GM18907 (cell line): ENCODE data around the gene CD209.
"Not testable (repeated sequence)": the region's sequence is repeated elsewhere in the genome, so short reads cannot be mapped to it uniquely, and the experiment has no call there.

Experiments
- ATAC-seq: cut with Tn5 transposase; IDR thresholded peaks from one replicate; pipeline ENCODE4 v1.9.1; 2021; ENCODE audit warnings: mild to moderate bottlenecking, moderate library complexity; ENCODE audit not compliant: unreplicated experiment

The CD209 gene

DNA sequence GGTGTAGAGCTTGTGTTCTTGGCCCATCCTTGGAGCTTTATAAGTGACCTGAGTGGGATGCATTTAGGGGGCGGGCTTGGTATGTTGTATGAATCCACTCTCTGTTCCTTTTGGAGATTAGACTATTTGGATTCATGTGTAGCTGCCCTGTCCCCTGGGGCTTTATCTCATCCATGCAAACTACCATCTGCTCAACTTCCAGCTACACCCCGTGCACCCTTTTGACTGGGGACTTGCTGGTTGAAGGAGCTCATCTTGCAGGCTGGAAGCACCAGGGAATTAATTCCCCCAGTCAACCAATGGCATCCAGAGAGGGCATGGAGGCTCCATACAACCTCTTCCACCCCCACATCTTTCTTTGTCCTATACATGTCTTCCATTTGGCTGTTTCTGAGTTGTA is 21.8 kb upstream of the CD209 start:
- no peak for ATAC-seq

- no peak for ATAC-seq
Observed at GRCh38 chr19:7767487-7767886, 20.2 kb upstream of the CD209 start.

DNA sequence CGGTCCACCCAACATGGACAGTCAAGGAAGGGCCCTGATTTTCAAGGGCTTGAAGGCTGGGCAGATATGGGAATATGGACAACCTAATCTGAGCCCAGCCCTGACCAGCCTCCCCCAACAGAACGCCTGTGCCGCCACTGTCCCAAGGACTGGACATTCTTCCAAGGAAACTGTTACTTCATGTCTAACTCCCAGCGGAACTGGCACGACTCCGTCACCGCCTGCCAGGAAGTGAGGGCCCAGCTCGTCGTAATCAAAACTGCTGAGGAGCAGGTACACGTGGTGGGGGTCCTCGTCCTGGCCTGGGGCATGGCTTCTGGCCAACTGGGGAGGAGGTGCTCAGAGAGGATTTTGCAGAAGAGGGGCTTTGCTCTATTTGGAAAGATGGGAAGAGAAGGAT is 19.2 kb upstream of the CD209 start:
- no peak for ATAC-seq

GRCh38 chr19:7765043-7765442 is 17.7 kb upstream of the CD209 start:
- not testable (repeated sequence) for ATAC-seq

- ATAC-seq = not testable (repeated sequence)
Observed at GRCh38 chr19:7764157-7764556, 16.8 kb upstream of the CD209 start.

DNA sequence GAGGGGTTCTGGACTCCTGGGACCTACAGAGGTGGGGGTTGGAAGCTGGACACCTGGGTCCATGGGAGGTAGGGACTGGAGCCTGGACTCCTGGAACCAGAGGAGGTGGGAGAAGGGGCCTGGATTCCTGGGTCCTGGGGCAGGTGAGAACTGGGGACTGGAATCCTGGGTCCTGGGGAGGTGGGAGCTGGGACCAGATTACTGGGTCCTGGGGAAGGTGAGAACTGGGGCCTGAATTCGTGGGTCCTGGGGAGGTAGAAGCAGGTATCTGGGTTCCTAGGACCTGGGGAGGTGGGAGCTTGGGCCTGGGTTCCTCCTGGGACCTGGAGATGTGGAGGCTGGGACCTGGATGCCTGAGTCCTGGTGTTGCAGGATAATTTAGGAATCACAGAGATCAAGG is 16.4 kb upstream of the CD209 start:
- ATAC-seq = no peak

GRCh38 chr19:7762719-7763293 is 15.5 kb upstream of the CD209 start, which contains the start of gene CLEC4M:
Gene CLEC4M, plus strand, starts transcription at chr19:7763243. Its CDS starts 24 bp downstream, at chr19:7763267.
- no peak for ATAC-seq

DNA sequence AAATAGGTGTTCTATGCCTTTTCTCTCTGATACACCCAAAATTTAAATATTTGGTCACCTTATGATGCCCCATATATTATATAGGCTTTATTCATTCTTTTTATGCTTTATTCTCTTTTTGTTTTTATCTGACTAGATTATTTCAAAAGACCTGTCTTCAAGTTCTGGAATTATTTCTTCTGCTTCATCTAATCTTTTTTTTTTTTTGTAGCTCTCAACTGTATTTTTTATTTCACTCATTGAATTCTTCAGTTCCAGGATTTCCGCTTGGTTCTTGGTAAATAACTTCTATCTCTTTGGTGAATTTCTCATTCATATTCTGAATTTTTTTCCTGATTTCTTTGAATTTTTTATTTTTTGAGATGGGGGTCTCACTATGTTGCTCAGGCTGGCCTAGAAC is 11.8 kb upstream of the CD209 start:
- ATAC-seq = no peak

DNA sequence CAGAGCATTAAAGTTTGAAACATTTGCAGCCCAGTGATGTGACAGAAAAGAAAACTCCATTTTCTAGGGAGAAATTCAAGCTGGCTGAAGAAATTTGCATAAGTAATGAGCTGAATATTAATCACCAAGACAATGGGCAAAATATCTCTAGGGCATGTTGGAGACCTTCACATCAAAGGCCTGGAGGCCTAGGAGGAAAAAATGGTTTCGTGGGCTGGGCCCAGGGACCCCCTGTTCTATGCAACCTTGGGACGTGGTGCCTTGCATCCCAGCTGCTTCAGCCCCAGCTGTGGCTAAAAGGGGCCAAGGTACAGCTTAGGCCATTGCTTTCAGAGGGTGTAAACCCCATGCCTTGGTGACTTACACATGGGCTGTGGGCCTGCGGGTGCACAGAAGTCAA is 10.0 kb upstream of the CD209 start:
- ATAC-seq = no peak

DNA sequence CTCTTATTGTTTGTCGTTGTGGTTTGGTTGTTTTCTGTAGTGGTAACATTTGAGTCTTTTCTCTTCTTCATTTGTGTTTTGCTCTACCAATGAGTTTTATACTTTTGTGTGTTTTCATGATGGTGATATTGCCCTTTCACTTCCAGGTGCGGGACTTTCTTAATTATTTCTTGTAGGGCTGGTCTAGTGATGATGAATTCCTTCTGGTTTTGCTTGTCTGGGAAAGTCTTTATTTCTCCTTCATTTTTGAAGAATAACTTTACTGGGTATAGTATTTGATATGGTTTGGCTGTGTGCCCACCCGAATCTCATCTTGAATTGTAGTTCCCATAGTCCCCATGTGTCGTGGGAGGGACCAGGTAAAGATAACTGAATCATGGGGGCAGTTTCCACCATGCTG is 8.9 kb upstream of the CD209 start:
- no peak for ATAC-seq

- no peak for ATAC-seq
Observed at GRCh38 chr19:7751157-7751783, 3.9 kb upstream of the CD209 start.

DNA sequence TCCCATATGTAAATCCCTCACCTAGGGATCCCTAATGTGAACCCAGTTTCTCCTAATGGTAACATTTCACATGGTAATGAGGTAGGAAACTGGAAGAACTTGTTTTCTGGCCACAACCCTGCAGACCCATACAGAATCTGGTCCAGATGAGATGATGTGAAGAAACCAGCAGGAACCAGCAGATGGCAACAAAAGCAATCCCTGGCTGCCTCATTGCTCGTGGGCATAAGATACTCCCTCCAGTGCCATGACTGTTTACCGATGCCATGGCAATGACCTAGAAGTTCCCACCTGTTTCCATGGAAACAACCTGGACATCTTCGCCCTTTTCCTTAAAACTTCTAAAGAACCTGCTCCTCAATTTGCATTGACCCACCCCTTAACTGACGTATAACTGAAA is 1.4 kb upstream of the CD209 start:
- no peak for ATAC-seq

GRCh38 chr19:7748171-7748570 is 837 bp upstream of the CD209 start:
- ATAC-seq = no peak

- not testable (repeated sequence) for ATAC-seq
Observed at GRCh38 chr19:7746306-7746705, 1.0 kb downstream of the CD209 start.

DNA sequence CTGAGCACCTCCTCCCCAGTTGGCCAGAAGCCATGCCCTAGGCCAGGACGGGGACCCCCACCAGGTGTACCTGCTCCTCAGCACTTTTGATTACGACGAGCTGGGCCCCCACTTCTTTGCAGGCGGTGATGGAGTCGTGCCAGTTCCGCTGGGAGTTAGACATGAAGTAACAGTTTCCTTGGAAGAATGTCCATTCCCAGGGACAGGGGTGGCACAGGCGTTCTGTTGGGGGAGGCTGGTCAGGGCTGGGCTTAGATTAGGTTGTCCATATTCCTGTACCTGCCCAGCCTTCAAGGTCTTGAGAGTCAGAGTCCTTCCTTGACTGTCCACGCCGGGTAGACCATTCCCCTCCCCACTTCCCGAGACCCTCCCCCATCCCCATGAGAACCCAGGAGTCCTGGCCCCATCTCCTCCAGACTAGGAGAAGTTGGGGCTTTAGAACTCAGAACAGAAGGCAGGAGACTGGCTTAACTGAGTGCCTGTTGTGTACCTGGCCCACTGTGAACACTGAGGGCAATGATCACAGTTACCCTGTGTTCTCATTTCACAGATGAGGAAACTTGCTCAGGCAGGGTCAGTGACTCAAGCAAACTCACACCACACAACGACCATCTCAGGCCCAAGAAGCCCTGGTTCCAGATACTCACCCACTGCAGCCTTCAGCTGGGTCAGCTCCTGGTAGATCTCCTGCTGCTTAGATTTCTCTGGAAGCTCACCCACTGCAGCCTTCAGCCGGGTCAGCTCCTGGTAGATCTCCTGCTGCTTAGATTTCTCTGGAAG is 2.3 kb downstream of the CD209 start:
- no peak for ATAC-seq

- no peak for ATAC-seq
Observed at GRCh38 chr19:7744199-7744786, 3.0 kb downstream of the CD209 start.

DNA sequence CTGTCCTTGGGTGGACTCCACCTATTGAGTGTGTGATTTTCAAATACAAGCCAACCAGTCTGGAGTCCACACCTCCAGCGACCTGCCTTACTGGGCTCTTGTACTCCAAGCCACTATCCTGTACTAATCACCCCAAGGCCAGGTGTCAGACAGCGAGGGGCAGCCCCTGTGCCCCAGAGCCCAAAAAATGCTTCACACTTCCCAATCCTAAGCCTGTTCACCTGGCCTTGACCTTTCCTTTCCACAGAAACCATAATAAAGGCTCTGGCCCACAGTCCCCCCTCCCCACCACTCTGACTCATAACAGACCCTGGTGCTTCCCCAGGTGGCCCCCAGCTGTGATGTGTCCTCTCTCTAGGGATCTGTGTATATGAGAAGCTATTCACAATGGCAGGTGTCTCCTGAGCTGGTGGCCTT is 3.9 kb downstream of the CD209 start:
- peak; percentile 66 for ATAC-seq

DNA sequence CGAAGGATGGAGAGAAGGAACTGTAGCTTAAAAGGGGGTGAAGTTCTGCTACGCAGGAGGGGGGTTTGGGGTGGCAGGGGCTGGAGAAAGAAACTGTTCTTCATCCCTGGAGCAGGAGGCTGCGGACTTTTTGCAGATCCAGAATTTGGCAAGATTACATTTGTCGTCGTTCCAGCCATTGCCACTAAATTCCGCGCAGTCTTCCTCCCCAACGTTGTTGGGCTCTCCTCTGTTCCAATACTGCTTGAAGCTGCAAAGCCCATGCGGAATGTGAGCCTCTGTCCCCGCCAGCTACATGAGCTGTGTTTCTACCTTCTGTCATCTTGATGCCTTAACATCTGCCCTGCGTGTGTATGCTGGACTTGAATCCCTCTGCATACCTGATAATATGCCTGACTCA is 4.3 kb downstream of the CD209 start:
- no peak for ATAC-seq

DNA sequence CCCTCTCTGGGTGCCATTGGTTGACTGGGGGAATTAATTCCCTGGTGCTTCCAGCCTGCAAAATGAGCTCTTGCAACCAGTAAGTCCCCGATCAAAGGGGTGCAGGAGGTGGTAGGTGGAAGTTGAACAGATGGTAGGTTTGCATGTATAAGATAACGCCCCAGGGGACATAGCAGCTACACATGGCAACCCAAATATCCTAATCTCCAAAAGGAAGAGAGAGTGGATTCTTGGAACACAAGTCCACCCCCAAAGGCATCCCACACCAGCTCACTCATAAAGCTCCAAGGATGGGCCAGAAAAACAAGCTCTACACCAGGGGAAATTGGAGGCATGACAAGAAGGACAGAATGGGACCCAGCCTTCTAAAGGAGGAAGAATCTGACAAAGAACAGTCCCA is 4.8 kb downstream of the CD209 start:
- no peak for ATAC-seq

- no peak for ATAC-seq
Observed at GRCh38 chr19:7740682-7741054, 6.7 kb downstream of the CD209 start.

DNA sequence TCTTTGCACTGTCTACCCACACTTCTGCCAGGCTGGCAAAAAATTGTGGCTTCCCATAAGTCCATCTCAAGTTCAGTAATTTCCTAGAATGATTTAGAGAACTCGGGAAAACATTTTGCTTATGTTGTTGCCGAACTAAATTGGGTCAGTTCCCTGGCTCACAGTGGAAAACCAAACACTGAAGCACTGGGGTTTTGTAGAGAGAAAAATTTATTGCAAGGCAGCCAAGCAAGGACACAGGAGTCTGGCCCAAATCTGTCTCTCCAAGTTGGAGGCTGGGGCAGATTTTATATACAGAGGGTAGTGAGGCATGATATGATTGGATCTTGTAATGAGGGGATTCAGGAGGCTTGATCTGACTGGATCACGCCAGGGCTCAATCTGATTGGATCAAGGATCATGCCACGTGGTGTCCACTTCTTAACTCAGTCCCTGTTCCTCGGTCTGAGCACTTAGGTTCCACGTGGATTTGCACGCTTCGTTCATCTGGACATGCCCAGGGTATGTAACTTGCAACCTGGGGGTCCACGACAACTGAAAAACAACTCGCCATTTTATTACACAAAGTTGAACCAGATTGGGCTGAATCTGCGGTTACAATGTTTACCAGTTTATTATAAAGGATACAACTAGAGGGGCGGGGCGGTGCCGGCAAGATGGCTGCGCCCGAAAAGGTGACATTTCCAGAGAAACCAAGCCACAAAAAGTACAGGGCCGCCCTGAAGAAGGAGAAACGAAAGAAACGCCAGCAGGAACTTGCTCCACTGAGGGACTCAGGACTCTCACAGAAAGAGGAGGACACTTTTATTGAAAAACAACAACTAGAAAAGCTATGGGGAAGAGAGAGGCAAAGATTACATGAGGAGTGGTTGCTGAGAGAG is 7.3 kb downstream of the CD209 start:
- ATAC-seq = no peak
